ENCODE results near the gene ME3. TPM values are rescaled to one million over a fixed set of nuclear protein-coding genes. Genes with fewer than 3 reads are reported as not detected.
"Not testable (repeated sequence)": the region's sequence is repeated elsewhere in the genome, so short reads cannot be mapped to it uniquely, and the experiment has no call there.

The ME3 gene
- total RNA-seq, 1 experiment from 2014 or later, result not detected

- DNase-seq (ENCODE audit: low read depth, low spot score), result no peak
- in situ Hi-C loops (cut with HindIII; ENCODE audit: low pct_unique_long_range_greater_than_20kb, low sequenced_read_pairs), result no loop called here
Measured at GRCh38 chr11:86582898-86583297, 89.5 kb downstream of the ME3 start.

DNA sequence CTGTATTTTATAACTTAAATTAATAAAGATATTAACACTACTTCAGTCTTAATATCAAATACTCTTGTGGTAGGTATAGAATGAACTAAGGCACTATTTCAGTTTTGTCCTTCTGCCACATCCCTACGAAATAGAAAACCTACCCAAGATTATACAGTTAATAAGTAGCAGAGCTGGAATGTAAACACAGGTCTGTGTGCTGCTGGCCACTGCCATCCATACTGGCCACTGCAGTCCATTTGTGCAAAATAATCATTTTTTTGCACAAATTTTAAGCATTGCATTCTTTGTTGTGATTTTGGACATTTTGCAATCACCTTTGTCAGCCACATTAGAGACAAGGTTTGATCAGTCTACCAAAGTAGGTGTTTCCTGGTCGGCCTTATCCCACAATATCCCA is 91.9 kb downstream of the ME3 start:
- in situ Hi-C loops (cut with HindIII; ENCODE audit: low pct_unique_long_range_greater_than_20kb, low sequenced_read_pairs), result no loop called here
- no peak for DNase-seq (ENCODE audit: low read depth, low spot score)

GRCh38 chr11:86579406-86579731 is 93.0 kb downstream of the ME3 start:
- in situ Hi-C loops (cut with HindIII; ENCODE audit: low pct_unique_long_range_greater_than_20kb, low sequenced_read_pairs), result no loop called here
- DNase-seq (ENCODE audit: low read depth, low spot score), result no peak

GRCh38 chr11:86578727-86579405 is 93.5 kb downstream of the ME3 start:
- no peak for DNase-seq (ENCODE audit: low read depth, low spot score)
- in situ Hi-C loops (cut with HindIII; ENCODE audit: low pct_unique_long_range_greater_than_20kb, low sequenced_read_pairs), result no loop called here

- in situ Hi-C loops (cut with HindIII; ENCODE audit: low pct_unique_long_range_greater_than_20kb, low sequenced_read_pairs), result no loop called here
- peak; percentile 38 for DNase-seq (ENCODE audit: low read depth, low spot score)
Measured at GRCh38 chr11:86577644-86578636, 94.5 kb downstream of the ME3 start.

DNA sequence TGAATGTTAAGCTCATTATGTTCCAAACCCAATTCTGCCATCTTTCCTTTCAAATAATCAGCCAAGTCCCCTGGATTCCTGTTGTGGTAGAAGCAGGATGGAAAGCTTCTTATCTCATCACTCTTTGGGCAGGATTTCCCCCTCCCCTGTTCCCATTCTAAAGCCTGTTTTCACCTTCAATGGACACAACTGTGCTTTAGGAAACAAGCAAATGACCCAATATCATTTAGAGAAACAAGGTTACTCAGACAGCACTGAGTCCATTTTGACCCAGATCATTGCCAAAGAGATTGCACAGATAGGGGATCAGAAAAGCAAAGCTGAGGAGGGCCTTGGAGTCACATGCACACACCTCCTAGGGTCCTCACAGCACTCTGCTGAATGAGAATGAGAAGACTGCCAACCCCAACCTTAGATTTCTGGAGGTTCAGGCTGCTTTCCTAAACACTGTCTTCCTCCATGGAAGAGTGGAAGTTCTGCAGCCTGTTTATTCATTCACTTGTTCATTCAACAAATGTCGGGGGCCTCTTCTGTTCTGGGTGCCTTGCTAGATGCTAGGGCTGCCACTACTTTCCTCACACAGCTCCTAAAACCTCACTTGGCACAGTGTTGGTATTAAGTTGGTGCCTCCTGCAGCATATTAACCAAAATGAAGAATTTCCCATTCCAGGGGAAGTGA is 95.3 kb downstream of the ME3 start:
- in situ Hi-C loops (cut with HindIII; ENCODE audit: low pct_unique_long_range_greater_than_20kb, low sequenced_read_pairs), result no loop called here
- no peak for DNase-seq (ENCODE audit: low read depth, low spot score)

- in situ Hi-C loops (cut with HindIII; ENCODE audit: low pct_unique_long_range_greater_than_20kb, low sequenced_read_pairs), result no loop called here
- DNase-seq (ENCODE audit: low read depth, low spot score), result no peak
Measured at GRCh38 chr11:86575927-86576326, 96.5 kb downstream of the ME3 start.

GRCh38 chr11:86575208-86575855 is 97.1 kb downstream of the ME3 start:
- DNase-seq (ENCODE audit: low read depth, low spot score), result no peak
- in situ Hi-C loops (cut with HindIII; ENCODE audit: low pct_unique_long_range_greater_than_20kb, low sequenced_read_pairs), result no loop called here

- in situ Hi-C loops (cut with HindIII; ENCODE audit: low pct_unique_long_range_greater_than_20kb, low sequenced_read_pairs), result no loop called here
- peak; percentile 4 for DNase-seq (ENCODE audit: low read depth, low spot score)
Measured at GRCh38 chr11:86574493-86575207, 97.8 kb downstream of the ME3 start.

DNA sequence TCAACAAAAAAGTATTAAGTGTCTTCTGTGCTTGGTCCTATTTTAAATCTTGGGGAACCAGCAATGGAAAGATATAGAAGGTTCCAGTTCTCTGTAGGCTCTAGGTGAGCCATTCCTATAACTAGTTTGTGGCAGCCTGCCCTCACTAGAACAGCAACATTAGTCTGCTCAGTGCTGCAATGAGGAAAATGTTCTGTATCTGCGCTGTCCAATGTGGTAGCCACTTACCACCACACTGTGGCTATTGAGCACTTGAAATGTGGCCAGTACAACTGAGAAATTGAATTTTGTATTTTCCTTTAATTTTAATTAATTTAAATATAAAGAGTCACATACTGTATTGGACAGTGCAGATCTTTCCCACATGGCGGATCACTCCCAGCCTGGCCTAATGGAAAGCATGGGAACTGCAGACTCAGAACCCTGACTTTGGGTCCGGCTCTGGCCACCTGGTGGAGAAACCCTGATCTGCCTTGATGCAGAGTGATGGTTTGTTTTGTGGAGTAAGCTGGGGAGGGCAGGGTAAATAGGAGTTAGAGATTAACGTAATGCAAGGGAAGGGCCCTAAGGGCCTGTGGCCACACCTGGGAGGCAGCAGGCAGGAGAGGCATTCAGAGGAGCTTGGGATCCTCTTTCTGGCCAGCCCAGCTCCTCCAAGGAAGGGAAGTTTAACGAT is 101.0 kb downstream of the ME3 start:
- in situ Hi-C loops (cut with HindIII; ENCODE audit: low pct_unique_long_range_greater_than_20kb, low sequenced_read_pairs), result no loop called here
- peak; percentile 75 for DNase-seq (ENCODE audit: low read depth, low spot score)

DNA sequence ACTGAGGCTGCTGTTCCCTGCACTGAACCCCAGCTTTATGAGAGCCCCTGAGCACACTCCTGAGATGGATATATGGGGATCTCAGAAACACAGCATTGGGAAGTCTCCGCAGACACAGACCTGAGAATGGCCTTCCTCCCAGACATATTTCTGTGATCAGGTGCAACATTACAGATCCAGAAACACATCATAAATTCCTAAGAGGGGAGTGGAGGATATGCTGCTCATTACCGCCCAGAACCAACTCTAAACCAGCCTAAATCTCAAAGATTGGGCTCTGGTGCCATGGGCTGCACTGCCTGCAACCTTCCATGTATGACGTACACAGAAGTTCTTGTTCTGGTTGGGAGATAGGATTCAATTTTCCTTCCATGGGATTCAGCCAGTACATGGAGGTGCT is 102.0 kb downstream of the ME3 start:
- in situ Hi-C loops (cut with HindIII; ENCODE audit: low pct_unique_long_range_greater_than_20kb, low sequenced_read_pairs), result no loop called here
- DNase-seq (ENCODE audit: low read depth, low spot score), result no peak

- in situ Hi-C loops (cut with HindIII; ENCODE audit: low pct_unique_long_range_greater_than_20kb, low sequenced_read_pairs), result no loop called here
- DNase-seq (ENCODE audit: low read depth, low spot score), result no peak
Measured at GRCh38 chr11:86570020-86570419, 102.4 kb downstream of the ME3 start.

DNA sequence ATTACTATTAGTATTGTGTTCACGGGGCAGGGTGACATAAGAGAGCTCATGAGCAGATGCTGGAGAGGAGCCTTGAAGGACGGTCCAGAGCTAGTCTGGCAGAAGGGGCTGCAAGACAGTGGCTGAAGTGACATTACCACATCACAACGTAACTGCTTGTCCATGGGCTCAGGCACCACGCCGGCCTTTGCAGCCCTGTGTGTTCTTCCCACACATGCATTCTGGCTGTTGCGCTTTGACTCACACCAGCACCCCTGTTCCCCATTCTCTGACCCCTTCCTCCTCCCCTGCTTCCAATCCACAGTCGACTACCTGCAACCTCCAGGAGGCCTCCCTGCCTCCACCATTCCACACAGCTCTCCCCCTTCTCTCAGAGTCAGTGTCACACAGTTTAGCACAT is 103.3 kb downstream of the ME3 start:
- in situ Hi-C loops (cut with HindIII; ENCODE audit: low pct_unique_long_range_greater_than_20kb, low sequenced_read_pairs), result no loop called here
- no peak for DNase-seq (ENCODE audit: low read depth, low spot score)

- no peak for DNase-seq (ENCODE audit: low read depth, low spot score)
- in situ Hi-C loops (cut with HindIII; ENCODE audit: low pct_unique_long_range_greater_than_20kb, low sequenced_read_pairs), result no loop called here
Measured at GRCh38 chr11:86565801-86566312, 106.6 kb downstream of the ME3 start.

DNA sequence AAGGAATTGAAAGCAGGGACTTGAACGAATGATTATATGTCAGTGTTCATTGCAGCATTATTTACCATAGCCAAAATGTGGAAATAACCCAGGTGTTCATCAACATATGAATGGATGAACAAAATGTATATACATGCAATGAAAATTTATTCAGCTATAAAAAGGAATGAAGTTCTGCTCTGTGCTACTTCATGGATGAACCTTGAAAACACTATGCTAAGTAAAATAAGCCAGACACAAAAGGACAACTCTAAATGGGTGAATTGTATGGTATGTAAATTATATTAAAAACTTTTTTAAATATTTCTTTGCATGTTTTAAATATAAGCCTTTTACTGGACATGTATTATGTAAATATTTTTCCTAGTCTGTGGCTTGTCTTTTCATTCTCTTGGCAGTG is 107.0 kb downstream of the ME3 start:
- in situ Hi-C loops (cut with HindIII; ENCODE audit: low pct_unique_long_range_greater_than_20kb, low sequenced_read_pairs), result no loop called here
- no peak for DNase-seq (ENCODE audit: low read depth, low spot score)

GRCh38 chr11:86562842-86563241 is 109.6 kb downstream of the ME3 start:
- DNase-seq (ENCODE audit: low read depth, low spot score); in situ Hi-C loops (cut with HindIII; ENCODE audit: low pct_unique_long_range_greater_than_20kb, low sequenced_read_pairs): not testable (repeated sequence)
